ENCODE results near the gene WDFY4. TPM values are rescaled to one million over a fixed set of nuclear protein-coding genes. Genes with fewer than 3 reads are reported as not detected.

WDFY4 gene
- total RNA-seq, 1 donor from 2014 or later = not detected

DNA sequence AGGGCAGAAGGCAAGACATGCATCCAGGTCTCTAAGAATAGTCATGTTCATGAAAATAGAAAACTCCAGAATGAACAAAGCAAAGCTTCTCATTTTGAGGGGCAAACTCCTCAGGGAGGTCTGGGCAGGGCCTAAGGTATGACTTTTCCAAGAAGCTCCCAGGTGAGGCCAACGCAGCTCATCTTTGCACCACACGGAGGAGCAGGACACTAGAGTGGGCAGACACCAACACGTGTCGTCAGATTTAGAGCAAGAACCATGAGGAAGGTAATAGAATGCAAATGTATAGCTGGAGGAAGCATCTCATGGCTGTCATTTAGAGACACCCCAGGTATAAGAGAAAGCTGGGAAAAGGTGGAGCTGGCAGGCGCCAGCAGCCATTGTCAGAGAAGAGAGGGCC, 95.7 kb downstream of the WDFY4 start:
- H3K36me3 Mint-ChIP-seq (ENCODE audit: unreplicated experiment) = no peaks in the 10 kb centered on the region
- H3K4me1 Mint-ChIP-seq (ENCODE audit: unreplicated experiment) = no peaks in the 10 kb centered on the region
- peak; percentile 60 for DNase-seq (ENCODE audit: extremely low spot score, unreplicated experiment)
- no peaks in the 10 kb centered on the region for H3K9me3 Mint-ChIP-seq (ENCODE audit: unreplicated experiment)
- no peak overlapping the region for H3K4me3 Mint-ChIP-seq (ENCODE audit: unreplicated experiment)
- no peaks in the 10 kb centered on the region for H3K27me3 Mint-ChIP-seq (ENCODE audit: unreplicated experiment)
- TF ChIP-seq, protein P1, sequence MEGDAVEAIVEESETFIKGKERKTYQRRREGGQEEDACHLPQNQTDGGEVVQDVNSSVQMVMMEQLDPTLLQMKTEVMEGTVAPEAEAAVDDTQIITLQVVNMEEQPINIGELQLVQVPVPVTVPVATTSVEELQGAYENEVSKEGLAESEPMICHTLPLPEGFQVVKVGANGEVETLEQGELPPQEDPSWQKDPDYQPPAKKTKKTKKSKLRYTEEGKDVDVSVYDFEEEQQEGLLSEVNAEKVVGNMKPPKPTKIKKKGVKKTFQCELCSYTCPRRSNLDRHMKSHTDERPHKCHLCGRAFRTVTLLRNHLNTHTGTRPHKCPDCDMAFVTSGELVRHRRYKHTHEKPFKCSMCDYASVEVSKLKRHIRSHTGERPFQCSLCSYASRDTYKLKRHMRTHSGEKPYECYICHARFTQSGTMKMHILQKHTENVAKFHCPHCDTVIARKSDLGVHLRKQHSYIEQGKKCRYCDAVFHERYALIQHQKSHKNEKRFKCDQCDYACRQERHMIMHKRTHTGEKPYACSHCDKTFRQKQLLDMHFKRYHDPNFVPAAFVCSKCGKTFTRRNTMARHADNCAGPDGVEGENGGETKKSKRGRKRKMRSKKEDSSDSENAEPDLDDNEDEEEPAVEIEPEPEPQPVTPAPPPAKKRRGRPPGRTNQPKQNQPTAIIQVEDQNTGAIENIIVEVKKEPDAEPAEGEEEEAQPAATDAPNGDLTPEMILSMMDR (IDR thresholded peaks at IDR 0.05) = no peak
- no peak overlapping the region for H3K27ac Mint-ChIP-seq (ENCODE audit: unreplicated experiment)

DNA sequence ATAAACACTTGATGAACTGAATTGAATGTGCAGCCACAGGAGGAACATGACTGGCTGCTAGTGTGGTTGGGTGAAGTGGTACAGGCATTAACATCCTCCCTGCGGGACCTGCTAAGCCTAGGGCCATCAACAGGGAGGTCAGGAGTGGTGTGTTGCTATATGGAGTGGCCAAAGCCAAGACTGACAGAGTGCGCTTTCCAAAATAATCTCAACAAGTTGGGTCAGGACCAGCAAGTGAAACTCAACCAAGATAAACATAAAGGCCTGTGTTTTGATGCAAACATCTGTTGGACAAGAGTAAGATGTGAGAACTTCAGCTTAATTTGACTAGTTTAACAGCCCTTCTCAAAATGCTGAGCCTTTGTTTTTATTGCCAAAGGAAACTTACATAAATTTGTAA, 97.7 kb downstream of the WDFY4 start:
- Mint-ChIP-seq H3K4me1 (ENCODE audit: unreplicated experiment) (no peaks in the 10 kb centered on the region), H3K27ac (ENCODE audit: unreplicated experiment) (no peak overlapping the region), H3K27me3 (ENCODE audit: unreplicated experiment) (peaks cover 4% of the 10 kb centered on the region), H3K9me3 (ENCODE audit: unreplicated experiment) (no peaks in the 10 kb centered on the region), H3K36me3 (ENCODE audit: unreplicated experiment) (no peaks in the 10 kb centered on the region), H3K4me3 (ENCODE audit: unreplicated experiment) (no peak overlapping the region)
- peak; percentile 42 for DNase-seq (ENCODE audit: extremely low spot score, unreplicated experiment)
- TF ChIP-seq, protein P1 (IDR thresholded peaks at IDR 0.05) = no peak

DNA sequence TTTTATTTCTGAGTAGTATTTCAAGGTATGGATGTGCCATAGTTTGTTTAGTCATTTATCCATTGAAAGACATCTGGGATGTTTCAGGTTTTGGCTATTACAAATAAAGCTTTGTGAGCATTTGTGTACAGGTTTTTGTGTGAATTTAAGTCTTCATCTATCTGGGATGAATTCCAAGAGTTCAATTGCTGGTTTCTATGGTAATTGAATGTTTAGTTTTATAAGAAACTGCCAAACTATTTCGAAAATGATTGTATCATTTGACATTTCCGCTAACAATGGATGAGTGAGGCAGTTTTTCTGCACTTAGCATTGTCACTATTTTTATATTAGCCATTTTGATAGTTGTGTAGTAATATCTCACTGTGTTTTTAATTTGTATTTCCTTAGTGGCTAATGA, 99.4 kb downstream of the WDFY4 start:
- DNase-seq (ENCODE audit: extremely low spot score, unreplicated experiment) = no peak
- TF ChIP-seq, protein P1 (IDR thresholded peaks at IDR 0.05) = no peak
- H3K36me3 Mint-ChIP-seq (ENCODE audit: unreplicated experiment) = no peaks in the 10 kb centered on the region
- no peaks in the 10 kb centered on the region for H3K9me3 Mint-ChIP-seq (ENCODE audit: unreplicated experiment)
- no peak overlapping the region for H3K4me3 Mint-ChIP-seq (ENCODE audit: unreplicated experiment)
- no peaks in the 10 kb centered on the region for H3K4me1 Mint-ChIP-seq (ENCODE audit: unreplicated experiment)
- no peak overlapping the region for H3K27ac Mint-ChIP-seq (ENCODE audit: unreplicated experiment)
- peaks cover 4% of the 10 kb centered on the region for H3K27me3 Mint-ChIP-seq (ENCODE audit: unreplicated experiment)

DNA sequence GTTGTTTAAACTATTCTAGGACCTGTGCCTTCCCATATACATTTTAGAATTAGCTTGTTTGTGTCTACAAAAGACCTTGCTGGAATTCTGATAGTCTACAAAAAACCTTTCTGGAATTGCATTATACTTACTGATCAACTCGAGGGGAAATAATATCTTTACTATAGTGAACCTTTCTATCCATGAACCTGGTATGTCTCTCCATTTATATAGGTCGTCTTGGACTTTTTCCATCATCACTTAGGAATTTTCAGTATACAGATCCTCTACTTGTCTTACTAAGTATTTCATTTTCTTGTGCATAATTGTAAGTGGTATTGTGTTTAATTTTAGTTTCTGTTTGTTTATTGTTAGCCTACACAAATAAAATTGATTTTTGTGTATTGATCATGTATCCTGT, 101.1 kb downstream of the WDFY4 start:
- no peak for DNase-seq (ENCODE audit: extremely low spot score, unreplicated experiment)
- H3K4me3 Mint-ChIP-seq (ENCODE audit: unreplicated experiment) = no peak overlapping the region
- H3K27me3 Mint-ChIP-seq (ENCODE audit: unreplicated experiment) = peaks cover 4% of the 10 kb centered on the region
- no peaks in the 10 kb centered on the region for H3K4me1 Mint-ChIP-seq (ENCODE audit: unreplicated experiment)
- no peak overlapping the region for H3K27ac Mint-ChIP-seq (ENCODE audit: unreplicated experiment)
- H3K9me3 Mint-ChIP-seq (ENCODE audit: unreplicated experiment) = no peaks in the 10 kb centered on the region
- no peaks in the 10 kb centered on the region for H3K36me3 Mint-ChIP-seq (ENCODE audit: unreplicated experiment)
- TF ChIP-seq, protein P1 (IDR thresholded peaks at IDR 0.05) = no peak

DNA sequence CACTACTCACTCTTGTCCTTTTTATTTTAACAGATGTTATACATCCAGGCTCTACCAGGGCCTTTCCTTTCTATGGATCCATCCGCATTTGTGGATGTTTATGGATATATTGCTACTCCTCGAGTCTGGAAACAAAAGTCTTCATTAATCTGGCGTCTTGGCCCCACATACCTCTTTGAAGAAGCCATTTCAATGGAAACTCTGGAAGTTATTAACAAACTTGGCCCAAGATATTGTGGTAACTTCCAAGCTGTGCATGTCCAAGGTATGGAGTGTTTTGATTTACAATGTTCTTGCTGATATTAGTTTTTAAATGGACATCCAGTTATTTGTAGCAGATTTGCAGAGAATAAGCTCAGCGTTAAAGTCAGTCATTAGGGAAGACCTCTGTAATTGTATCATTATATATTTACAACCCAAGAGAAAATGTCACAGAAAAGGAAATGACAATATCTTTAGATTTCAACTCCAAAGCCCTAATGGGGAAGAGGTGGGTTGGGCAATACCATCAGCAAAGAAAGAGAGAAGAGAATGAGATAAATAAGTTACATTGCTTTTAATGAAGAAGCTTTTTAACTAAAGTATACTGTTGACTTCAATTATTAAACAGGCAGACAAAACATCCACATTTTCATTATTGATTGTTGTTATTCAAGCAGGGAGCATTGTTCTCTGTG, 102.1 kb downstream of the WDFY4 start:
- no peak overlapping the region for H3K4me3 Mint-ChIP-seq (ENCODE audit: unreplicated experiment)
- H3K9me3 Mint-ChIP-seq (ENCODE audit: unreplicated experiment) = no peaks in the 10 kb centered on the region
- no peak for DNase-seq (ENCODE audit: extremely low spot score, unreplicated experiment)
- H3K36me3 Mint-ChIP-seq (ENCODE audit: unreplicated experiment) = no peaks in the 10 kb centered on the region
- H3K4me1 Mint-ChIP-seq (ENCODE audit: unreplicated experiment) = no peaks in the 10 kb centered on the region
- peaks cover 4% of the 10 kb centered on the region for H3K27me3 Mint-ChIP-seq (ENCODE audit: unreplicated experiment)
- TF ChIP-seq, protein P1 (IDR thresholded peaks at IDR 0.05) = no peak
- no peak overlapping the region for H3K27ac Mint-ChIP-seq (ENCODE audit: unreplicated experiment)
